HCT116 (cell line): ENCODE measurements around the gene FAM72D.
"Not testable (repeated sequence)": the region's sequence is repeated elsewhere in the genome, so short reads cannot be mapped to it uniquely, and the experiment has no call there.

Source experiments
- CTCF ChIP-seq, 3 experiments: fragments of 200-600 bp in 1 of 3; sonication (generic) in 1 of 3; IDR thresholded peaks in 2 of 3; conservative IDR thresholded peaks in 1 of 3; 2 replicates each; pipeline ENCODE4 v1.5.1; 2012 to 2017; ENCODE audit warnings: low read depth in 2 of 3, low read length in 2 of 3, antibody characterized with exemption in 1 of 3, borderline replicate concordance in 1 of 3, control low read depth in 1 of 3, mild to moderate bottlenecking in 1 of 3, mixed read lengths in 1 of 3, mixed run types in 1 of 3, moderate library complexity in 1 of 3; ENCODE audit not compliant: insufficient read depth in 1 of 3
- POLR2A ChIP-seq: IDR thresholded peaks from 2 replicates; pipeline ENCODE4 v1.7.0; 2011; ENCODE audit warnings: borderline replicate concordance; ENCODE audit not compliant: insufficient read depth, insufficient read length; ENCODE audit errors: extremely low read depth
- YY1 ChIP-seq: IDR thresholded peaks from 2 replicates; pipeline ENCODE4 v1.6.1; 2011; ENCODE audit warnings: low read length, low read depth, moderate library complexity, mild to moderate bottlenecking; ENCODE audit not compliant: insufficient replicate concordance; ENCODE audit errors: extremely low read depth

- not testable (repeated sequence) for TF ChIP-seq CTCF (IDR thresholded peaks at IDR 0.05 in 2 of 3, conservative IDR thresholded peaks at IDR 0.05 in 1 of 3; ENCODE audit: borderline replicate concordance in 1 of 3, insufficient read depth in 1 of 3, low read depth in 2 of 3, low read length in 2 of 3); YY1; POLR2A
These were observed 65.4 kb downstream of the FAM72D start for GRCh38 chr1:145161046-145161752.
